Stimulated activated CD8-positive, alpha-beta memory T cell treated with anti-CD3 and anti-CD28 coated beads, Interleukin-4, amount 100 ng/mL, for 1 hour (primary cell): ENCODE results near the gene PACRGL.

Experiments
- DNase-seq, 2 donors: peaks; one replicate each; pipeline ENCODE4 v3.0.0-alpha.2; 2020; ENCODE audit warnings: low read depth in 2 of 2, low spot score in 1 of 2

Gene PACRGL

DNA sequence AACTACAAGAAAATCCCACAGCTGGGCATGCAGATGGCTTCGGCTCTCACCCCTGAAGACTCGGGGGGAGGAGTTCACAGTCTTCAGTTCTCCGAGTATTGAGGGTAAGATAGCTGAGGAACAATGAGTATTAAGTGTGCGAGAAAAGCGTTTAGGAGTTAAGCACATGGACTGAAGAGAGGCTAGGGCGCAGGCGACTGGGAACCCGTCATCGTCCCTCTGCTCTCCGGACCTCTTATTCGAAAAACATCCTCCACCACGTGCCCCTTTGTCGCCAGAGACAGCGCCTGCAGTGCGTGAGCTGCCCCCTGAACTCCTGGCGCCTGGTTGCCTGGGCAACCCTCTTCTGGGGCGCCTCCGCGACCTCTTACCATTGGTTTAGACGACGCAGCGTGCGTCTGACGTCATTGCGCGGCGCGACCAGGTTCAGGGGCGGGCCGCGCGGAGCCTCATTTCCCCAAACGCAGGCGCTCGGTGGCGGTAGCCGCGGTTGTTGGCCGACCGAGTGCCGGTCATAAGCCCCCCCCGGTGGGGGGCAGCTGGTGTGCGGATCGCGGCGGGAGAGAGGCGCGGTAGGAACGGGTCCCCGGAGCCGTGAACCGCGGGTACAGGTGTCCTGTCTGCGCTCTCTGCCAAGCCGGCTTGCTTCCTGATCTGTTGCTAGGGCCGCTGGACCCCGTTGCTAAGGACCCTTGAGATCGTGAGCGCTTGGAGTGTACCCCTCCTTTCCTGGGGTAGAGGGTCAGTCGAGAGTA, at the start of gene PACRGL:
Gene PACRGL, plus strand, starts transcription at position 452 of the 755 bp plus-strand sequence. CDS start 4,024 bp downstream, outside the sequence.
- DNase-seq, result peak; percentile 82 to 84

DNA sequence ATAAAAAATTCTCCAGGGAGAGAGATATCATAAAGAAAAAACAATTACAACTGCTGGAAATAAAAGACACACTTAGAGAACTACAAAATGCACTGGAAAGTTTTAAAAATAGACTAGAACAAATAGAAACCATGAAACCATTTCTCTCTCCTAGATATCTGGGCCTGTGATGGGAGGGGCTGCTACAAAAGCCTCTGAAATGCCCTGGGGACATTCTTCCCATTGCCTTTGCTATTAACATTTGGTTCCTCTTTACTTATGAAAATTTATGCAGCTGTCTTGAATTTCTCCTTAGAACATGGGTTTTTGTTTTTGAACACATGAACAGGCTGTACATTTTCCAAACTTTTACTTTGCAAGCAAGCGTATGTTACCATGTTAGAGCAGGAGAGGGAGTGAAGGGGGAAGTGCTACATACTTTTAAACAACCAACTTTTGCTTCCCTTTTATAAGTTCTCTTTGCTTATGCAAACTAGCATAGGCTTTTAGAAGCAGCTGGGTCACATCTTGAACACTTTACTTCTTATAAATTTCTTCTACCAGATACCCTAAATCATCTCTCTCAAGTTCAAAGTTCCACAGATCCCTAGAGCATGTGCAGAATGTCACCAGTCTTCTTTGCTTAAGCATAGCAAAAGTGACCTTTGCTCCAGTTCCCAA, 47.9 kb upstream of the PACRGL start:
- DNase-seq, result no peak

- no peak for DNase-seq
Observed at GRCh38 chr4:20658456-20658855, 41.8 kb upstream of the PACRGL start.

GRCh38 chr4:20662851-20663250, 37.4 kb upstream of the PACRGL start:
- no peak for DNase-seq

- DNase-seq, result no peak
Observed at GRCh38 chr4:20666012-20666860, 34.0 kb upstream of the PACRGL start.

DNA sequence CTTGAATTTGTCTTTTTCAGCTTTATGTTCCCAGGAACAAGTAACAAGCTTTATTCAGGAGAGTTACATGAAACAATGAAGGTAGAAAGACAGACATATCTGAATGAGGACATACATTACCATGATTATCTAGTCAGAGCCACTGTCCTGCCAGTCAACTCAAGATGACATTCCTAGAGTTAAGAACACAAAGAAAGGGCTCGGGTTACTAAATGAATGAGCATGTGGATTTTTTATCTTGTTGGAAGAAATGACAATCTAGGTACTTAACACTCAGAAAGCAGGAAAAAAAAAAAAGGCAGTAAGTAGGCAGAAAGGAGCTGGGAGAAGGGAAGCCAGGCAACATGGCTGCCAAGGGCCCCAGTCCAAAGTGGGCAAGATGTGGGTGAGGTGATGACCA, 28.0 kb upstream of the PACRGL start:
- DNase-seq, result no peak

GRCh38 chr4:20675786-20676185, 24.5 kb upstream of the PACRGL start:
- DNase-seq, result no peak

GRCh38 chr4:20676501-20677197, 23.6 kb upstream of the PACRGL start:
- no peak for DNase-seq

DNA sequence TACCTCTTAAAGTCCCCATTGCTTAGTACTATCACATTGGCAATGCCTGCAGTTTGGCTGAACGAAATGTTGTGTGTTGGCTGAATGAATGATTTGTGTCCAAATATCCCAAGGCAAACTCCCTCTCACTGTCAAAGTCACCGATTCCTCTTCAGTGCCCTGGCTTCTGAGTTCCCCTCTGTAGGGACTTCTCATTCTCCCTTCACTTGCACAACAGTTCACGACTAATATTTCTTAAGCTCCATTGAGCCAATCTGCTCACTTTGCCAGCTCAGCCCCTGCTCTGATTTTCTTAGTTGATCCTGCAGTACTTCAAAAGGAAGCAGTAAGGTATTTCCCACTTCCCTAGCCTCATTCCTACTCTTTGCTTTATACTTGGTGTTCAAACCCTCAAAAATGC, 21.9 kb upstream of the PACRGL start:
- DNase-seq, result no peak

- DNase-seq, result no peak
Observed at GRCh38 chr4:20679951-20680350, 20.3 kb upstream of the PACRGL start.

- DNase-seq, result no peak
Observed at GRCh38 chr4:20680736-20681135, 19.5 kb upstream of the PACRGL start.

DNA sequence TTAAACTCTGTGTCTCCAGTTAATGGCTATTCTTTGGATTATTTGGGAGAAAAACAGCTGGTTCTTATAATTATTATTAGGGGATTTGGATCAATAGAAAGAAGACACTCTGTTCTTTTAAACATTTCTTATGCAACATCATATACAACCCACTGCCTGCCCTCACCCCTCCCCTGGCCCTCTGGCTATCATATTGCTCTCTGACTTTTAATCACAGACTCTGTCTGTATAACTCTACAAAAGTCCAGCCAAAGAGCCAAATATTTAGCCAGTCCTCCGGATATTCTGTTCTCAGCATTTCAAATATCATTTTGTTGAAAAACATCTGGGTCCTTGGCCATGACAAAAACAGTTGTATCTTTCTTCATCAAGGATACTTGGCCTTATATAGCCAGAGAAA, 19.0 kb upstream of the PACRGL start:
- DNase-seq, result no peak

DNA sequence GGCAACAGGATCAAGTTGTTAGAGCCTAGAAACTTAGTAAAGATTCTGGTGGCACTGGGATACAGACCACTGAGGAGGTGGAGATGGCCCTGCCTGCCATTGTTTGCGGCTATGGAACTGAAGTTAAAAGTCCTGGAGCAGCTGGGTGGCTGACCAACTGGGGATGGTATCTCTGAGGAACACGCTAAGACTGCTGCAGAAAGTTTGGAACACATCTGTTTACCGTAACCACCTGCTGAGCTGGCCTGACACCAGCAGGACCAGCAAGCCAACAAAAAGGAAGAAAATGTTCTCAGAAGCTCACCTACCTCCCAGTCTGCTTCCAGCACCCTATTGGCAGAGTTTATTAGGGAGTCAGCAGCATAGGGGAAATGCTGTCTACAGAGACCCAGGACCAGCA, 17.4 kb upstream of the PACRGL start:
- DNase-seq, result no peak

DNA sequence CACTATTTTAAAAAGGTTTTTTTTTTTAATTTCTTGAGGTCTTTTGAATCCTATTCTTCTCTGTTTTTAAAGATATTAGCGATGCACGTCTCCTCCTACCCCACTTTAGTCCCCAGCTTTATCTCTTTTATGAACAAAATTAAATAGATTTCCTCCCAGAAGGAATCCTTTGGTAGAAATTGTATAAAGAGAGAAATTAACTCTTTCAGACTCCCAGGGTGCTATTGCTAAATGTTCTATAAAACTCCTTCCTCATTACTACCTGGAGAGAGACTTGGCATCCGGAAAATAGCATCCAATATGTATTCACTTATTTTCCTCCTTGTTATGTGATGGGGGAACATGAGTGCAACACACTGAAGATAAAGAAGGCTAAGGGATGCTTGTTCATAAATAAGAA, 16.5 kb upstream of the PACRGL start:
- DNase-seq, result no peak

GRCh38 chr4:20684852-20685763, 15.2 kb upstream of the PACRGL start:
- no peak for DNase-seq

DNA sequence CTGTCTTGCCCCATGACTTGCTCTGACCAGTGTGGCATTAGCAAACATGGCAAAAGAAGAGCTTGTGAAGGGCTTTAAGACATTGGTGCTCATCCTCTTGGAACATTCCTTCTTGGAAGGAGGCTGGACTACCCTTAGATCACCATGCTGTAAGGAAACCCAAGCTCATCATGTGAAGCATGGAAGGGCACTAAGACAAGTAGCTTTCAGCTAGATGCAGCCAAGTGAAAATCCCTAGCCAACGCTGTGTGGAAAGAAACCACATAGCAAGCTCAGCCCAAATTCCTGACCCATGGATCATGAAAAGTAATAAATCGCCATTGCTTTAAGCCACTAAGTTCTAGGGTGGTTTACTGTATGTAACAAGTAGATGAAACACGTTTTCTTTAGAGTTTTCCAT, 12.4 kb upstream of the PACRGL start:
- DNase-seq, result no peak

DNA sequence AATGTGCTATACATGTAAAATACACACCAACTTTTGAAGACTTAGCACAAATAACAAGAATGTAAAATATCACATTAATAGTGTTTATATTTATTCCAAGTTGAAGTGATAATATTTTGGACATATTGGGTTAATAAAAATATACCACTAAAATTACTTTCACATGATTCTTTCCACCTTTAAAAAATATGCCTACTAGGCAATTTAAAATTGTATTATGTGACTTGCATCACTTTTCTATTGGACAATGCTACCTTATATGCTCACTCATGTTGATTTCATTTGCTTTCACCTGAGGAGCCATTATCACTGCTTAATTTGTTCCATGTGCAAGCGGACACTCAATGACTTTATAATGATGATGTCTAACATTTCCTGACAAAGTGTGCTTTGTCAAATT, 3.4 kb upstream of the PACRGL start:
- DNase-seq, result no peak

DNA sequence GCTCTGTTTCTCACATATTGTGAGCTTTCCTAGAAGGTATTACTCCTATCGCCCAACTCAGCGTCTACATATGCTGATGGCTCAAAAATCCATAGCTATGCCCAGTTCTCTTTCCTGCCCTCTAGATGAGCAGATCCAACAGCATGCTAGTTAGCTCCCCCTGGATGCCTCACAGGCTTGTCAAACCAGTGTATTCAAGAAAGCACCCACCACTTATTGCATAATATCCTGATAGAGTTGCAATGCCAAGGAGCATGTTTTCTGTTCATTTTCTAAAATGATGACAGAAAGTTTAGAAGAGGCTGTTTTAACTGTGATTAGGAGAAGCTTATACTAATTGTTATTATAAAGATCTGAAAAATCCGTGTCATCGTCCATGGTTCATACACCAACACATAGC, 1.9 kb upstream of the PACRGL start:
- no peak for DNase-seq

GRCh38 chr4:20698820-20699219, 1.4 kb upstream of the PACRGL start:
- no peak for DNase-seq

DNA sequence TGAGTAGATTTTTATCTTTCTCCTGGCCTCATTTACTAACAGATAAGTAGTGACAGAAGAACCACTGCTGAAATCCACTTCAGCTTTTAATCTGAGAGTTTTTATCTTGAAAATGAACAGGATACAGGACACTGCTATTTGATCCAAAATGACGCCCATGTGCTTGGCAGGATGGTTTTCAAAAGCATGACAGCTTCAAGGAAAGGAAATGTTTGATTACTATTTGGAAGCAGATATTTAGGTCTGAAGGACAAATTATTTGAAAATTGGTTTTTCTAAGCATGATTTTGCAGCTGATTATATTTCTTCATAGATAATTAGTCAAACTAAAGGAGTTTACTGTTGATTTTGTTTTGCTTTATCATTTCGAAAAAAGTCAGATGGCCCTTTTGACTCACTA, 11.1 kb downstream of the PACRGL start:
- no peak for DNase-seq
